OCI-LY3 (cell line): ENCODE data around the gene SHC2.

Source experiments
- CTCF ChIP-seq: fragments of 200-600, 300-600 bp; sonication (generic); IDR thresholded peaks from 2 replicates; pipeline ENCODE4 v1.5.1; 2014; ENCODE audit warnings: antibody characterized with exemption, low read length, low read depth
- EZH2phosphoT487 ChIP-seq: fragments of 200-600 bp; shearing (Covaris generic); IDR thresholded peaks from 2 replicates; pipeline ENCODE4 v1.6.1; 2018; ENCODE audit warnings: antibody characterized with exemption, mixed run types, low read depth

- TF ChIP-seq CTCF (0 out of 2 replicates have a peak, but pooled peaks have one; percentile 8), EZH2phosphoT487 (no peak)
These were observed 34.7 kb upstream of the SHC2 start for GRCh38 chr19:495402-496111.
